ENCODE measurements around the gene USP6.
"Not testable (repeated sequence)": the region's sequence is repeated elsewhere in the genome, so short reads cannot be mapped to it uniquely, and the experiment has no call there.

The USP6 gene

GRCh38 chr17:5122586-5123342, 6.9 kb downstream of the USP6 start:
- no peak for DNase-seq

DNA sequence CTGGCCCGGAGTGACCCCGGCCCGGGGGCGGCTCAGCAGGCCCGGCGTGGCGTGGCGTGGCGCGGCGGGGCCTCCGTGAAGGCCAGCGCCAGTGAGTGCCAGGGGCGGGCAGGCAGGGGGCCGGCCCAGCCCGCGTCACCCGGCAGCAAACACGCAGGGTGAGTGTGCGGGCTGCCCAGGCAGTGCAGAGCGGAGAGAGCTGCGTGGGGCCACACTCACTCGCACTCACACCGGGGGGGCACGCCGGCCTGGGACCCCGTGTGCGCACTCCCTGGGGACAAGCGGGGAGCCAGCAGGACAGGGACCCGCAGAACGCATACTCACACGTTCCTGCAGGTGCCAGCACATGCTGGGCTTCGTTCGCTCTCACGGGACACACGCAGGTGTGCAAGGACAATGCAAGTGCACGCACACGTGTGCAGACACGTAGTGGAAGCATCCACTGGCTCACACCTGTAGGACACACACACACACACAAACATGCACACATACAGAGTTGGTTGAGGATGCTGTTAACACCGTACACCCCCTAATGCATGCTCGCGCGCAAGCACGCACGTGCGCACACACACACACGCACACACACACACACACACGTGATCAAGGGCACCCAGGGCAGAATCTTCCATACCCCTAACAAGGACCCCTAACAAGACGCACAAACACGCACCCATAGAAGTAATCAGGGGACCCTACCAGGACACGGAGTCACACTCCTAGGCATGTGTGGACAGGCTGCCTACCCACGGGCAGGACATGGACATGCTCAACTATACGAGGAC, 7.7 kb downstream of the USP6 start:
- DNase-seq: no peak

DNA sequence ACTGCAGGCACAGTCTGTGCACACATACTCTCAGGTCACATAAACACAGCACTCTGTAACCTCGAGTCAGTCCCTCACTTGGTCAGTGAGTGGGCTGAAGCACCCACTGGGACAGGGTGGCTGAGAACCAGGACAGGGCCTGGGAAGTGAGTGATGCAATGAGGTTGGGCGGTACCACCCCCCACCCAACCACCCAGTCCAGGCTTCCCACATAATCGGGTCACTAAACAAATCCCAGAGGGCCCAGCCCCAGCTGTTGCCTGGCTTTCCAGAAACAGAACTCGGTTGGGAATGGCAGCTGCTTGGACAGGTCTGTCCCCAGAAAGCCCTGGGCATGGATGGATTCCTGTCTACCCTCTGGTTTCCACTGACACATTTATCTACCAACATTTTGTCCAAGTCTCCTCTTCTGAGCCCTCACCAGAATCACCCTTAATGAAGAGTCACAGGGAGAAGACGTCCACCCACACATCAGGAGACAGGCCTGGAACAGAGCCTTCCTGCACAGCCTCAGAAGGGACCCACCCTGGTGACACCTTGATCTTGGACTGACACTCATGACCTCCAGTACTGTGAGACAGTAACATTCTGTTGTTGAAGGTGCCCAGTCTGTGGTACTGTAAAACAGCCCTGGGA, 8.4 kb downstream of the USP6 start:
- DNase-seq: not testable (repeated sequence)

DNA sequence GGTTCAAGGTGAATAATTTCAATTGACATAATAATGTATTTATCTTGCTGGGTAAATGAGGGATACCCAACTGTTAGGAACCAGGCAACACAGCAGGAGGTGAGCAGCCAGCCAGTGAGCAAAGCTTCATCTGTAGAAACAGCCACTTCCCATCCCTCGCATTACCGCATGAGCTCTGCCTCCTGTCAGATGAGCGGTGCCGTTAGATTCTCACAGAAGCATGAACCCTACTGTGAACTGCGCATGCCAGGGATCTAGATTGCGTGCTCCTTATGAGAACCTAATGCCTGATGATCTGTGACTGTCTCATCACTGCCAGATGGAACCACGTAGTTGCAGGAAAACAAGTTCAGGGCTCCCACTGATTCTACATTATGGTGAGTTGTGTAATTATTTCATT, 9.1 kb downstream of the USP6 start:
- not testable (repeated sequence) for DNase-seq

DNA sequence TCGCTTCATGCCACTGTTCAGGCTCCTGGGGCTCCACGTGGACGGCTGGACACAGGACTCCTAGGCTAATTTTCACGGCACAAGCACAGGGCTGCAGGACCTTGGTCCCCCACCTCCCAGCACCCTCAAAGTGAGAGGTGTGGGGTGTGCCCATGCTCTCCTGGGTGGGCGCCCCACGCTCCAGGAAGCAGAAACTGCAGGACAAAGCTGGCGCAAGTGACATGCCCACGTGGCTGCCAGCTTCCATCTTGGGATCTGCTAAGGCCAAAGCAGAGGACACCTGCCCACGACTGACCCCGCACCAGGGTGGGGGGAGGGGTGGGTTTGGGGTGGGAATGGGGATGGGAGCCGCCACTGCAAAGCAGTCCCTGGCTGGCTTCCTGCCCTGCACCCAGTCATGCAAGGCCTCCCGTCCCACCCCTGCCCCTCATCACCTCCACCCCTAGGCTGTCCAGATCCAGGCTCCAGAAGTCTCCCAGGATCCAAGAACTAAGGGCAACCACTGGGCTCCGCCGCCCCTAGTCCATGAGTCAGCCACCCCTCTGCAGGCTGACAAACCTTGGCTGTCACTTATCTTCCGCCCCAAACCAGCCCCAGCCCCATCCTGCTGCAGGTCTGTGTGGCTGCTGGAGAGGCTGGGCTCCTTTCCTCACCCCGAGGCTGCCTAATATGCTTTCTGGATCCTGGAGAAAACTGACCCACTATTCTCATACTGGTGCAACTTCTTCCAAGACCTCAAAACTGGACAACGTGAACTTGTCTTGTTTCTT, 11.1 kb downstream of the USP6 start:
- no peak for DNase-seq

GRCh38 chr17:5127910-5128309, 12.1 kb downstream of the USP6 start:
- DNase-seq: no peak

- DNase-seq: not testable (repeated sequence)
These were observed 12.6 kb downstream of the USP6 start for GRCh38 chr17:5128387-5128786.

- DNase-seq: no peak
These were observed 13.2 kb downstream of the USP6 start for GRCh38 chr17:5128905-5129535.

GRCh38 chr17:5129770-5130169, 13.9 kb downstream of the USP6 start:
- DNase-seq: not testable (repeated sequence)

- not testable (repeated sequence) for DNase-seq
These were observed 14.4 kb downstream of the USP6 start for GRCh38 chr17:5130261-5130660.

DNA sequence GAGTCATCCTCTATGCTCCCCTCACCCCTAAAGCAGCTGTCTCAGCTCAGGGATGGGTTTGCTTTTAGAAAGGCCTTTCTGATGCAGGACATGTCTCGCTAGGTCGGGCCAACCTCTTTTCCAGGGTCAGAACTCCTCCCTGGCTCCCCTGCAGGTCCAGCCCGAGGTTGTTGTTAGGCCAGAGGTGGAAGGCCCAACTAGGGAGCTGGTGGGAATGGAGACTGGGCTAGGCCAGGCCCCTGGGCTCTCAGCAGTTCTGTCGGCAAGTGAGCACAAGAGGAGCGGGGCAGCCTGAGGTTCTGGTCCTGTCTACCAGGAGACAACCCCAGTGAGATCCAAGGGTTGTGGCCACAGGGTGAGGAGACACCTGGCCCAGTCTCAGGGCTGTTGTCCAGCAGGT, 14.9 kb downstream of the USP6 start:
- DNase-seq: not testable (repeated sequence)

DNA sequence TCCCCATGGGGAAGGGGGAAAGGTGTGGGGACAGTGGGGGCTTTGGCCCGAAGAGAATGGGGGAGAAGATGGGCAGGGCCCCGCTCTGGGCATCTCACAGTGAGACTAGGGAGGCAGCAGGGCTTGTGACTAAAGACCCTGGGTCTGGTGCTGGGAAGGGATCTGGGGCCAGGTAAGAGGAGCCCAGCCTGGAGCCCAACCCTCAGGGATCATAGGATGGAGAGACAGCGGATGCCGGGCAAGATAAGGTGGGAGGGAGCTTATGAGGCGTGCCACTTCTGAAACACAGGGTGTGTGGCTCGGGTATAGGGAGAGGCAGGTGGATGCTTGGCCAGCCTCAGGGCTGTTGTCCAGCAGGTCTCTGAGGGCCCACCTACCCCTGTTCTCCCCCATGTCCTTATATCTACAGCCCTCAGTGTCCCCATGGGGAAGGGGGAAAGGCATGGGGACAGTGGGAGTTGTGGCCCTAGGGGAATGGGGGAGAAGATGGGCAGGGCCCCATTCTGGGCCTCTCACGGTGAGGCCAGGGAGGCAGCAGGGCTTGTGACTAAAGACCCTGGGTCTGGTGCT, 15.4 kb downstream of the USP6 start:
- no peak for DNase-seq

GRCh38 chr17:5131799-5132502, 16.1 kb downstream of the USP6 start:
- DNase-seq: not testable (repeated sequence)

DNA sequence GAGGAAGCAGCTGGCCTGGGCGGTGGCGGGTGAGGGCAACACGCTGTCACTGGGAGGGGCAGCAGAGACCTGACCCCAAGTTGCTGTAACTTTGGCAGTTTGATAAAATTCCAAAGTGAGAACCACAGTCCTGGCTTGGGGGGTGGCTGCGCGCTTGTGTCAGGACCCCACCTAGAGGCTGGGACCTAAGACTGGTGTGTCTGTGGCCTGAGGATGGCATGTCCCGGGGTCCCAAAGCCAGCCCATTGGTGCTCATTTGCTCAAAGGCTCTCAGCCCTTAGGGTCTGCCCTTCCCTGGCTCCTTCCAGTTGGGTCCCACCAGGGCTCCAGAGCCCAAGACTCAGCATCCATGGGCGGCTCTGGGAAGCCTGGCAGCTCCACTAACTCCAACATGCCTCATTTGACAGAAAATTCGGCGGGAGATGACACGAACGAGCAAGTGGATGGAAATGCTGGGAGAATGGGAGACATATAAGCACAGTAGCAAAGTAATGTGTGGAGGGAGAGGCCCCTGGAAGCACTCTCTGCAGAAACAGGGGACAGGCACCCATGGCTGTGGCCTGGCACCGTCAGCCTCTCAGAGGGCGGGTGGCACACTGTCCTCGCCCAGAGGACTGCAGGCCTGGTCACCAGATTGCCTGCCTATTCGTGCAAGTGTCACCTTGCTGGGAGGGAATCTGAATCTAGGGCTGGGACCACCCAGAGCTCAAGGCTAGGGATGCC, 16.8 kb downstream of the USP6 start:
- DNase-seq: not testable (repeated sequence)

- DNase-seq: no peak
These were observed 17.5 kb downstream of the USP6 start for GRCh38 chr17:5133311-5133710.

- not testable (repeated sequence) for DNase-seq
These were observed 18.1 kb downstream of the USP6 start for GRCh38 chr17:5133961-5134360.

GRCh38 chr17:5134571-5134970, 18.7 kb downstream of the USP6 start:
- DNase-seq: not testable (repeated sequence)

DNA sequence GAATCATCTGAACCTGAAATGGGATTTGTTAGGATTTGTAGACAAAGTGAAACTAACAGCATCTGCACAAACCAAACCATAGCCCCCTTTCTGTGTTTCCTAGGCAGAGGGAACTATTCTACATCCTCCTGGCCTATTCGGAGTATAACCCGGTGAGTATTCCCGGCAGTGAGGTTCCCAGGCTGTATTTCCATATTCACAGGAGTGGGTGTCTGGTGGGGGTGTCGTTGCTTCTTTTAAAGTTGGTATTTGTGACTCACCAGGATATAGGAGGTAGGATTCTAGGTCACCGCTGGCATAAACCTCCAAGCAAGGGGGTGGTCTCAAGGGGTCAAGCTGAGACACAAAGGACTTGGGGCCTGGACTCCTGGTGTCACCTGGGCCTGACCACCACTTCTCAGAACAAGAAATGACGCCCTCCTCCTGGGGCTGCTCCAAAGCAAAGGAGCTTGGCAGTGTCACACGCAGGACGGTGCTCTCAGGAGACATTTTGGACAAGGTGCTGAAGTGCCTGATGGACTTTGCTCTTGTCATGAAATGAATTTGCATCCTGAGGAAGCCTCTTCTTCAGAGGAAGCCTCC, 19.4 kb downstream of the USP6 start:
- DNase-seq: not testable (repeated sequence)

GRCh38 chr17:5135726-5136579, 20.1 kb downstream of the USP6 start:
- no peak for DNase-seq

All from activated CD4-positive, alpha-beta T cell treated with anti-CD3 and anti-CD28 coated beads, Interleukin-2, Interleukin-6, amounts not matched to agents 100 ng/mL and 50 ng/mL, durations not matched to agents 16 hours and 8 hours (primary cell).